Gastroesophageal sphincter (tissue), 4 donors: ENCODE results near the gene ETS1. TPM values are rescaled to one million over a fixed set of nuclear protein-coding genes. Genes with fewer than 3 reads are reported as not detected.

ENCODE experiments used
- ATAC-seq: fragments of 150-250 bp; one replicate; pipeline ENCODE4 v1.9.1; 2016; ENCODE audit warnings: mild to moderate bottlenecking, moderate library complexity
- H3K27ac ChIP-seq, 4 donors: fragments of 200-600 bp; sonication (generic) in 3 of 4; 1 replicate in 3 of 4; 2 replicates in 1 of 4; pipeline ENCODE4 v1.5.1; 2016 to 2019
- H3K27me3 ChIP-seq: fragments of 200-600 bp; sonication (generic); one replicate; pipeline ENCODE4 v1.5.1; 2019
- H3K36me3 ChIP-seq, 2 donors: fragments of 200-600 bp; sonication (generic); one replicate each; pipeline ENCODE4 v1.5.1; 2019; ENCODE audit warnings: control low read depth in 1 of 2
- H3K4me1 ChIP-seq, 3 donors: fragments of 200-600 bp; sonication (generic); 1 replicate in 2 of 3; 2 replicates in 1 of 3; pipeline ENCODE4 v1.5.1; 2016 to 2019; ENCODE audit warnings: control low read depth in 2 of 3
- H3K4me3 ChIP-seq, 2 donors: fragments of 200-600 bp; sonication (generic); one replicate each; pipeline ENCODE4 v1.5.1; 2019; ENCODE audit warnings: mild to moderate bottlenecking in 1 of 2, moderate library complexity in 1 of 2
- H3K9me3 ChIP-seq, 3 donors: fragments of 200-600 bp; sonication (generic); one replicate each; pipeline ENCODE4 v1.5.1; 2017 to 2019; ENCODE audit warnings: control low read depth in 2 of 3
- CTCF ChIP-seq, 4 experiments: fragments of 200-600 bp in 2 of 4; fragments of 450-650 bp in 2 of 4; sonication (generic) in 1 of 4; IDR thresholded peaks; one replicate each; pipeline ENCODE4 v1.5.1; 2017 to 2019; ENCODE audit warnings: antibody characterized with exemption in 4 of 4, mild to moderate bottlenecking in 2 of 4, moderate library complexity in 2 of 4
- EP300 ChIP-seq: sonication (generic); formaldehyde crosslinking; IDR thresholded peaks from one replicate; pipeline ENCODE4 v1.6.1; 2017; ENCODE audit warnings: antibody characterized with exemption, mild to moderate bottlenecking
- POLR2A ChIP-seq, 2 donors: fragments of 450-650 bp; IDR thresholded peaks; one replicate each; pipeline ENCODE4 v1.6.1; 2017; ENCODE audit warnings: antibody characterized with exemption in 2 of 2, mild to moderate bottlenecking in 2 of 2, moderate library complexity in 1 of 2
- POLR2AphosphoS5 ChIP-seq: sonication (generic); formaldehyde crosslinking; IDR thresholded peaks from one replicate; pipeline ENCODE4 v1.6.1; 2017; ENCODE audit warnings: antibody characterized with exemption
- WGBS, 2 donors: methylation state at CpG; one replicate each; pipeline ENCODE4 v1.1.5; 2018; ENCODE audit warnings: low coverage in 1 of 2; 5-methylcytosine and 5-hydroxymethylcytosine counted together
- total RNA-seq, 4 donors: library from RNA; depleted of rRNA; stranded (reverse); fragments of >200 nt; gene quantifications; one replicate each; pipeline ENCODE4 v1.1.0, GENCODE V29; 2016

Gene ETS1
- total RNA-seq, 4 donors from 2014 or later = 32.2 to 65.2 (median 51.0) TPM

DNA sequence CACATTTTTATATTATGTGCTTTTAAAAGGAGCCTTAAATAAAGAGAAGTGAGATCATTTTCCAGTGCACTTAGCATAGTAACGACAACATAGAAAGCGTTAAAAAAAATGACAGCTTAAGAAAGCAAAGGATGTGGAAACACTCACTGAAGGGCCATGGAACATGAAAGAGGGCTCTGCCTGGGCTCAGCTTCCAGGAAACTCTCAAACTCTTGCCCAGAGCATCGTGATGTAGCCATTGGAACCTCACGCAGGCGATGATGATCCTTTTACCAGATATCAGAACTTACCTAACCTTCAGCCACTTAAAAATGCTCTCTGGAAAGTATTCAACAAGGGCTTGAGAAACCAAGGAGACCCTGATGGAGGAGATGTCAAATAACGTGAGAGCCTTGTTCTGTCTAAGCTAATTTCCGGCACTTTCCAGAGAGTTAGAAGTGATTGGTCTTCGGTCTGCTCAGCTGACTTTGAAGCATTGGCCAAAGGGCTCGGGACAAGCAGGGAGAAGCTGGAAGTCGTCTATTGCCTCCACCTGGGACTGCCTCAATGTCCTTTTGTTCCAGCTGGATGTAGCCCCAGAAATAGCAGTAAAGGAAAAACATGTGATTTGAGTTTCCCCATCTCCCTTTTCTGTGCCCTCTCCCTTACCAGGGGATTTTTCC is 21.5 kb upstream of the ETS1 start:
- no peak for ATAC-seq
- TF ChIP-seq CTCF (IDR thresholded peaks at IDR 0.05) (no peak), POLR2AphosphoS5 (no peak), POLR2A (IDR thresholded peaks at IDR 0.05) (no peak), EP300 (no peak)
- Histone ChIP-seq H3K36me3 (no peaks in the 10 kb centered on the region), H3K4me1 (peaks cover 0 to 20% (median 0%) of the 10 kb centered on the region in 3 donors), H3K9me3 (no peaks in the 10 kb centered on the region), H3K27me3 (peaks cover 7% of the 10 kb centered on the region), H3K27ac (no peak overlapping the region), H3K4me3 (no peak overlapping the region)
- WGBS, 2 donors = 60 to 80% methylated on average over 7 to 10 of the region's 10 CpGs

GRCh38 chr11:128607819-128608218 is 20.5 kb upstream of the ETS1 start:
- no peak for TF ChIP-seq POLR2A (IDR thresholded peaks at IDR 0.05)
- no peak for TF ChIP-seq EP300
- TF ChIP-seq CTCF (IDR thresholded peaks at IDR 0.05) = no peak
- TF ChIP-seq POLR2AphosphoS5 = no peak
- no peaks in the 10 kb centered on the region for H3K9me3 ChIP-seq
- ATAC-seq = no peak
- H3K36me3 ChIP-seq = no peaks in the 10 kb centered on the region
- 83 to 89% methylated on average over 2 to 3 of the region's 5 CpGs for WGBS, 2 donors
- H3K4me1 ChIP-seq = peaks cover 0 to 14% (median 0%) of the 10 kb centered on the region in 3 donors
- H3K27ac ChIP-seq = no peak overlapping the region
- H3K4me3 ChIP-seq = no peak overlapping the region
- H3K27me3 ChIP-seq = no peaks in the 10 kb centered on the region

GRCh38 chr11:128604723-128605122 is 17.4 kb upstream of the ETS1 start:
- Histone ChIP-seq H3K27me3 (no peaks in the 10 kb centered on the region), H3K27ac (no peak overlapping the region), H3K4me3 (no peak overlapping the region), H3K4me1 (no peaks in the 10 kb centered on the region), H3K9me3 (no peaks in the 10 kb centered on the region), H3K36me3 (no peaks in the 10 kb centered on the region)
- TF ChIP-seq POLR2AphosphoS5 = no peak
- no peak for TF ChIP-seq EP300
- TF ChIP-seq POLR2A (IDR thresholded peaks at IDR 0.05) = no peak
- TF ChIP-seq CTCF (IDR thresholded peaks at IDR 0.05) = no peak
- no peak for ATAC-seq
- 60 to 77% methylated on average over 2 to 3 of the region's 5 CpGs for WGBS, 2 donors

- Histone ChIP-seq H3K27ac (no peak overlapping the region), H3K4me1 (no peaks in the 10 kb centered on the region), H3K36me3 (no peaks in the 10 kb centered on the region), H3K27me3 (no peaks in the 10 kb centered on the region), H3K4me3 (no peak overlapping the region), H3K9me3 (no peaks in the 10 kb centered on the region)
- WGBS, 2 donors = 69 to 81% methylated on average over 2 to 5 of the region's 5 CpGs
- no peak for TF ChIP-seq POLR2AphosphoS5
- TF ChIP-seq POLR2A (IDR thresholded peaks at IDR 0.05) = no peak
- TF ChIP-seq EP300 = no peak
- no peak for TF ChIP-seq CTCF (IDR thresholded peaks at IDR 0.05)
- ATAC-seq = no peak
Measured at GRCh38 chr11:128603752-128604414, 16.5 kb upstream of the ETS1 start.
